ENCODE measurements around the gene TUNAR.

TUNAR gene

DNA sequence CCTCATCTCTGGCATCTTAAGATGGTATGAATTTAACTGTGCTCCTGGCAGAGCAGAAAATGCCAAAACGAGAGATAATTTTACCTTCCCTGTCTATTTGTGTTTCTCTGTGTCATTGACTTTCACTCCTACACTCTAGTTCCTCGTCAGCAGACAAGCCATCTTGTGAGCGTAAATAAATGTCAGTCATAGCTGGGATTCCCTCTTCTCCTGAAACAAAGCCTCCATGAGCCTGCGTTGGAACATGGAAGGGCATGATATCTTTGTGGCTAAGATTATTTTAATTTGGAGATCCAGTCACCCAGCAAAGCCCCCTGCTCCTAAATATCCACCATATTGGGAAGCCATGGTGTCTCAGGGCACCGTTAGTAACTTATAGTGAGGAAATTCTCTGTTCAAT, 37.8 kb upstream of the TUNAR start:
- no peak for ATAC-seq (ENCODE audit: insufficient read depth, low read depth)

DNA sequence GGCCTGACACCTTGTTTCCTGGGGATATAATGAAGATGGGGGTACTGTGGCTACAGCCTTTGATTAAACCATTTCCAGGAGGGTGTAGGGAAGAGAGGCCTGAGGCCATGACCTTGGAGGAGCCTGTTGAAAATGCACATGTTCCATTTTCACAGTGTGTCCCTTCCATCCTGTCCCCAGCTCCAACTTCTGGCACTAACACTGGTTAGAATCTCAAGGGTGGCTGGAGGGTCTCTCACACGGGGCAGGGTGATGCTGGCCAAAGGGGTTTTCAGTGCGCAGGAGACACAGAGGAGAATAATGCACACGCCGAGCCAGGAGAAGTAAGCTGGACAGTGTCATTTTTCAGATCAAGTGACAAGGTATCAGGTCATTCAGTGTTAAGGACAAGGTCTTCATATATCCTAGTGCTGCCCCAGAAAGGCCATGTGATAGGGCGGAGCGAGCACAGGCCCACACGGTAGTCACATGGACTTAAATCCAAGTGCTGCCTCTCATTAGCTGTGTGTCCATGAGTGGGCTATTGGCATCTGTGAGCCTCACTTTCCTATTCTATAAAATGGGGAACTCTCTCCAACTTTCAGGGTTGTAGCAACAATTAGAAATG, 36.4 kb upstream of the TUNAR start:
- Histone ChIP-seq H3K4me1 (ENCODE audit: insufficient read depth, low read length) (no peaks in the 10 kb centered on the region), H3K27ac (ENCODE audit: low read length) (no peak overlapping the region), H4K20me1 (ENCODE audit: insufficient read depth, low read length) (no peaks in the 10 kb centered on the region), H3K9ac (ENCODE audit: low read depth, low read length) (no peak overlapping the region), H3K4me2 (ENCODE audit: insufficient read depth, low read length) (no peak overlapping the region), H3K79me2 (ENCODE audit: insufficient read depth, low read length) (no peaks in the 10 kb centered on the region), H3K9me3 (ENCODE audit: insufficient read depth, low read length, severe bottlenecking) (no peaks in the 10 kb centered on the region), H3K27me3 (ENCODE audit: insufficient read depth, low read length, poor library complexity) (no peaks in the 10 kb centered on the region), H3K4me3 (ENCODE audit: low read depth in 1 of 2, low read length in 2 of 2) (no peak overlapping the region), H3K36me3 (ENCODE audit: insufficient read depth, low read length) (no peaks in the 10 kb centered on the region), H2AFZ (ENCODE audit: low read depth, low read length) (no peak overlapping the region)
- TF ChIP-seq EZH2 (IDR thresholded peaks at IDR 0.05; ENCODE audit: borderline replicate concordance, low read depth, low read length, severe bottlenecking) (no peak), CTCF (IDR thresholded peaks at IDR 0.05; ENCODE audit: borderline replicate concordance, extremely low read depth, low read length, poor library complexity, severe bottlenecking) (no peak)
- DNase-seq (no peak), ATAC-seq (ENCODE audit: insufficient read depth, low read depth) (no peak)

More for the DNA sequence above, 37.8 kb upstream of the TUNAR start:
- H3K27me3 ChIP-seq (ENCODE audit: insufficient read depth, low read length, poor library complexity): no peaks in the 10 kb centered on the region
- no peak overlapping the region for H3K9ac ChIP-seq (ENCODE audit: low read depth, low read length)
- no peak overlapping the region for H2AFZ ChIP-seq (ENCODE audit: low read depth, low read length)
- H3K27ac ChIP-seq (ENCODE audit: low read length): no peak overlapping the region
- no peak for TF ChIP-seq CTCF (IDR thresholded peaks at IDR 0.05; ENCODE audit: borderline replicate concordance, extremely low read depth, low read length, poor library complexity, severe bottlenecking)
- no peak for TF ChIP-seq EZH2 (IDR thresholded peaks at IDR 0.05; ENCODE audit: borderline replicate concordance, low read depth, low read length, severe bottlenecking)
- H4K20me1 ChIP-seq (ENCODE audit: insufficient read depth, low read length): no peaks in the 10 kb centered on the region
- no peaks in the 10 kb centered on the region for H3K36me3 ChIP-seq (ENCODE audit: insufficient read depth, low read length)
- H3K4me2 ChIP-seq (ENCODE audit: insufficient read depth, low read length): no peak overlapping the region
- H3K4me3 ChIP-seq (ENCODE audit: low read depth in 1 of 2, low read length in 2 of 2): no peak overlapping the region
- H3K4me1 ChIP-seq (ENCODE audit: insufficient read depth, low read length): no peaks in the 10 kb centered on the region
- no peak for DNase-seq
- no peaks in the 10 kb centered on the region for H3K79me2 ChIP-seq (ENCODE audit: insufficient read depth, low read length)
- no peaks in the 10 kb centered on the region for H3K9me3 ChIP-seq (ENCODE audit: insufficient read depth, low read length, severe bottlenecking)

- Histone ChIP-seq H3K4me1 (ENCODE audit: insufficient read depth, low read length) (no peaks in the 10 kb centered on the region), H3K36me3 (ENCODE audit: insufficient read depth, low read length) (no peaks in the 10 kb centered on the region), H3K4me2 (ENCODE audit: insufficient read depth, low read length) (no peak overlapping the region), H3K27ac (ENCODE audit: low read length) (no peak overlapping the region), H2AFZ (ENCODE audit: low read depth, low read length) (no peak overlapping the region), H3K9me3 (ENCODE audit: insufficient read depth, low read length, severe bottlenecking) (no peaks in the 10 kb centered on the region), H4K20me1 (ENCODE audit: insufficient read depth, low read length) (no peaks in the 10 kb centered on the region), H3K27me3 (ENCODE audit: insufficient read depth, low read length, poor library complexity) (no peaks in the 10 kb centered on the region), H3K9ac (ENCODE audit: low read depth, low read length) (no peak overlapping the region), H3K4me3 (ENCODE audit: low read depth in 1 of 2, low read length in 2 of 2) (no peak overlapping the region), H3K79me2 (ENCODE audit: insufficient read depth, low read length) (no peaks in the 10 kb centered on the region)
- TF ChIP-seq CTCF (IDR thresholded peaks at IDR 0.05; ENCODE audit: borderline replicate concordance, extremely low read depth, low read length, poor library complexity, severe bottlenecking) (no peak), EZH2 (IDR thresholded peaks at IDR 0.05; ENCODE audit: borderline replicate concordance, low read depth, low read length, severe bottlenecking) (no peak)
- no peak for ATAC-seq (ENCODE audit: insufficient read depth, low read depth)
- no peak for DNase-seq
Measured at GRCh38 chr14:95841668-95842067, 35.0 kb upstream of the TUNAR start.
